B cell (primary cell): ENCODE measurements around the gene MAB21L3. TPM values are rescaled to one million over a fixed set of nuclear protein-coding genes. Genes with fewer than 3 reads are reported as not detected.

Source experiments
- ATAC-seq: fragments of 200-7000 bp; cut with Tn5 transposase; one replicate; pipeline ENCODE4 v1.10.0; 2021; ENCODE audit warnings: low read depth, mild to moderate bottlenecking, moderate number of reproducible peaks, moderate library complexity
- CTCF ChIA-PET: fragments of 350-600 bp; sonication (Branson Sonifier 250); formaldehyde crosslinking; loops from one replicate; lab custom pipeline; 2021; ENCODE audit warnings: antibody characterized with exemption, inconsistent platforms; lab: Charles Lee
- POLR2A ChIA-PET: fragments of 350-600 bp; sonication (Branson Sonifier 250); formaldehyde crosslinking; loops from one replicate; lab custom pipeline; 2021; ENCODE audit warnings: antibody characterized with exemption; lab: Charles Lee
- DNase-seq: peaks from one replicate; pipeline ENCODE4 v3.0.0; 2013
- H2AFZ ChIP-seq: 2 replicates; pipeline ENCODE4 v1.6.1; 2012; ENCODE audit warnings: mild to moderate bottlenecking, low read depth, low read length; ENCODE audit not compliant: insufficient read depth, poor library complexity, severe bottlenecking
- H3K27ac ChIP-seq, 2 donors: 1 replicate in 1 of 2; 2 replicates in 1 of 2; pipeline ENCODE4 v1.5.1; 2012 to 2013; ENCODE audit warnings: low read length in 2 of 2, mild to moderate bottlenecking in 2 of 2, moderate library complexity in 1 of 2
- H3K27me3 ChIP-seq, 4 experiments: fragments of 200-600 bp in 1 of 4; sonication (generic) in 1 of 4; replicated peaks in 1 of 4; 1 replicate in 2 of 4; 2 replicates in 2 of 4; pipeline versions ENCODE4 v1.6.1 to v1.7.0; 2013 to 2016; ENCODE audit warnings: low read length in 3 of 4, mild to moderate bottlenecking in 2 of 4, mixed read lengths in 1 of 4, moderate library complexity in 1 of 4; ENCODE audit not compliant: insufficient read depth in 4 of 4, control insufficient read depth in 3 of 4; ENCODE audit errors: control extremely low read depth in 1 of 4
- H3K36me3 ChIP-seq, 2 experiments: replicated peaks in 1 of 2; 1 replicate in 1 of 2; 2 replicates in 1 of 2; pipeline versions ENCODE4 v1.6.1 to v1.7.1; 2013; ENCODE audit warnings: low read length in 1 of 2; ENCODE audit not compliant: insufficient read depth in 2 of 2, control insufficient read depth in 1 of 2; ENCODE audit errors: control extremely low read depth in 1 of 2, extremely low read depth in 1 of 2
- H3K4me1 ChIP-seq, 2 donors: fragments of 200-600 bp in 1 of 2; sonication (generic) in 1 of 2; 1 replicate in 1 of 2; 2 replicates in 1 of 2; pipeline versions ENCODE4 v1.5.1 to v1.6.1; 2013 to 2017; ENCODE audit warnings: low read length in 2 of 2; ENCODE audit not compliant: control insufficient read depth in 2 of 2, insufficient read depth in 2 of 2
- H3K4me2 ChIP-seq: replicated peaks from 2 replicates; pipeline ENCODE3; 2012; ENCODE audit warnings: mild to moderate bottlenecking, low read depth, low read length; ENCODE audit not compliant: poor library complexity, severe bottlenecking
- H3K4me3 ChIP-seq, 5 experiments: fragments of 200-600 bp in 1 of 5; sonication (generic) in 1 of 5; 1 replicate in 3 of 5; 2 replicates in 2 of 5; pipeline versions ENCODE4 v1.5.1 to v1.7.0; 2011 to 2016; ENCODE audit warnings: low read length in 4 of 5, mild to moderate bottlenecking in 4 of 5, low read depth in 2 of 5, control low read depth in 1 of 5, moderate library complexity in 1 of 5; ENCODE audit not compliant: insufficient read depth in 1 of 5; ENCODE audit errors: control extremely low read depth in 1 of 5, extremely low read depth in 1 of 5
- H3K79me2 ChIP-seq: fragments of 200-600 bp; sonication (generic); one replicate; pipeline ENCODE4 v1.6.0; 2016; ENCODE audit warnings: low read length; ENCODE audit not compliant: control insufficient read depth, insufficient read depth
- H3K9ac ChIP-seq: fragments of 200-600 bp; sonication (generic); 2 replicates; pipeline ENCODE4 v1.6.1; 2017; ENCODE audit warnings: mild to moderate bottlenecking, low read length, moderate library complexity
- H3K9me3 ChIP-seq, 3 donors: one replicate each; pipeline versions ENCODE4 v1.6.1 to v1.7.1; 2013; ENCODE audit warnings: low read length in 2 of 3; ENCODE audit not compliant: control insufficient read depth in 2 of 3, insufficient read depth in 1 of 3; ENCODE audit errors: control extremely low read depth in 1 of 3
- H4K20me1 ChIP-seq: 2 replicates; pipeline ENCODE4 v1.6.0; 2012; ENCODE audit warnings: mild to moderate bottlenecking, low read length; ENCODE audit not compliant: insufficient read depth, control insufficient read depth, poor library complexity, severe bottlenecking
- H3K27ac Mint-ChIP-seq: one replicate; pipeline ENCODE4 v1.8.0; 2021; ENCODE audit warnings: mixed read lengths
- H3K27me3 Mint-ChIP-seq: one replicate; pipeline ENCODE4 v1.8.0; 2021; ENCODE audit warnings: mixed read lengths
- H3K4me1 Mint-ChIP-seq: one replicate; pipeline ENCODE4 v1.8.0; 2021; ENCODE audit warnings: mixed read lengths
- H3K4me3 Mint-ChIP-seq: one replicate; pipeline ENCODE4 v1.8.0; 2021; ENCODE audit warnings: mixed read lengths
- H3K9me3 Mint-ChIP-seq: one replicate; pipeline ENCODE4 v1.8.0; 2022; ENCODE audit warnings: mixed read lengths; ENCODE audit not compliant: insufficient read depth
- EZH2 ChIP-seq: IDR thresholded peaks from 2 replicates; pipeline ENCODE4 v1.6.1; 2012; ENCODE audit warnings: borderline replicate concordance, low read depth, mild to moderate bottlenecking, moderate library complexity, low read length; ENCODE audit not compliant: insufficient read depth, poor library complexity, severe bottlenecking
- WGBS: methylation state at CpG from one replicate; pipeline ENCODE4 v1.1.5; 2013; ENCODE audit warnings: missing lambda C conversion rate; ENCODE audit not compliant: insufficient coverage; 5-methylcytosine and 5-hydroxymethylcytosine counted together
- intact Hi-C: fragments of 100-400 bp; cut with micrococcal nuclease; formaldehyde crosslinking; loops from one replicate; pipeline ENCODE4 v1.10.0; 2022
- polyA plus RNA-seq: library from polyadenylated mRNA; depleted of rRNA; stranded (reverse); fragments of >200 nt; gene quantifications from 2 replicates; pipeline ENCODE4 v1.2.3, GENCODE V29; 2012
- total RNA-seq, 2 donors: library from RNA; stranded (reverse); fragments of 120-200 nt in 1 of 2; gene quantifications; 1 replicate in 1 of 2; 2 replicates in 1 of 2; pipeline versions ENCODE4 v1.2.3 to v1.2.4, GENCODE V29; 2013 to 2022
- TF ChIP-seq, protein P1 (sequence below): fragments of 200-600 bp; IDR thresholded peaks from one replicate; pipeline ENCODE4 v1.8.0; 2022; ENCODE audit warnings: antibody characterized with exemption, mild to moderate bottlenecking

Gene MAB21L3
- total and polyA plus RNA-seq, 2 donors (not counting 1 experiment from before 2014, with no cell fraction given), result not detected

DNA sequence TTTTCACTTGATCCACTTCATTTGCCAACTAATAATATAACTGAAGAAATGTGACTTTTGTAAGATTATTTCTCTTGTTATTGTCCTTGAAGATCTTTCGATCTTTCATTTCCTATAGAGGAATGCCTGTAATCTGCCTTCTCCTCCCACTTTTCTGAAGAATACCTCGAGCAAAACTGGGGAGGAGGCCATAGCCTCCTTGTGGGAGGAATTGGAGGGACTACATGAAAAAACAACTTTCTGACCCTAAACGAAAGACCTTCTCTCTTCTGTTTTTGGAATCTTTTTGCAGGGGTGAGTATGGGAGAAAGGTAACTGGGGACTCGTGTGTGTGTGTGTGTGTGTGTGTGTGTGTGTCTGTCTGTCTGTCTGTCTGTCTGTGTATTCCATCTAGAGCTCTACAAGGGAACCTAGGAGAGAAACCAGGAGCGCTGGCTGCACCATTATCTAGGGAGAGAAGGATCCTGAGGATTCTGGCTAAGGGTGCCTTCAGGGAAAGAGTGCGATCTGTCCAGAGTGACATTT is 32.4 kb upstream of the MAB21L3 start:
- ChIA-PET POLR2A (no interaction called here), CTCF (no interaction called here)
- H3K79me2 ChIP-seq, result no peaks in the 10 kb centered on the region
- H3K9ac ChIP-seq, result no peak overlapping the region
- intact Hi-C loops, result no loop called here
- no peaks in the 10 kb centered on the region for H3K9me3 Mint-ChIP-seq
- H2AFZ ChIP-seq, result no peak overlapping the region
- no peaks in the 10 kb centered on the region for H3K4me1 ChIP-seq
- ATAC-seq (no peak), DNase-seq (no peak)
- H3K27ac Mint-ChIP-seq, result no peak overlapping the region
- H3K4me3 ChIP-seq, result no peak overlapping the region
- H3K36me3 ChIP-seq, result no peaks in the 10 kb centered on the region
- peaks cover 3% of the 10 kb centered on the region for H3K27me3 Mint-ChIP-seq
- H3K4me3 Mint-ChIP-seq, result no peak overlapping the region
- H3K27ac ChIP-seq, result no peak overlapping the region
- TF ChIP-seq, protein P1, sequence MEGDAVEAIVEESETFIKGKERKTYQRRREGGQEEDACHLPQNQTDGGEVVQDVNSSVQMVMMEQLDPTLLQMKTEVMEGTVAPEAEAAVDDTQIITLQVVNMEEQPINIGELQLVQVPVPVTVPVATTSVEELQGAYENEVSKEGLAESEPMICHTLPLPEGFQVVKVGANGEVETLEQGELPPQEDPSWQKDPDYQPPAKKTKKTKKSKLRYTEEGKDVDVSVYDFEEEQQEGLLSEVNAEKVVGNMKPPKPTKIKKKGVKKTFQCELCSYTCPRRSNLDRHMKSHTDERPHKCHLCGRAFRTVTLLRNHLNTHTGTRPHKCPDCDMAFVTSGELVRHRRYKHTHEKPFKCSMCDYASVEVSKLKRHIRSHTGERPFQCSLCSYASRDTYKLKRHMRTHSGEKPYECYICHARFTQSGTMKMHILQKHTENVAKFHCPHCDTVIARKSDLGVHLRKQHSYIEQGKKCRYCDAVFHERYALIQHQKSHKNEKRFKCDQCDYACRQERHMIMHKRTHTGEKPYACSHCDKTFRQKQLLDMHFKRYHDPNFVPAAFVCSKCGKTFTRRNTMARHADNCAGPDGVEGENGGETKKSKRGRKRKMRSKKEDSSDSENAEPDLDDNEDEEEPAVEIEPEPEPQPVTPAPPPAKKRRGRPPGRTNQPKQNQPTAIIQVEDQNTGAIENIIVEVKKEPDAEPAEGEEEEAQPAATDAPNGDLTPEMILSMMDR, result no peak
- no peak for TF ChIP-seq EZH2
- H4K20me1 ChIP-seq, result no peaks in the 10 kb centered on the region
- no peaks in the 10 kb centered on the region for H3K9me3 ChIP-seq
- WGBS, result 86% methylated on average over 1 of the region's 6 CpGs
- H3K27me3 ChIP-seq, result no peaks in the 10 kb centered on the region
- H3K4me2 ChIP-seq, result no peak overlapping the region
- no peaks in the 10 kb centered on the region for H3K4me1 Mint-ChIP-seq

DNA sequence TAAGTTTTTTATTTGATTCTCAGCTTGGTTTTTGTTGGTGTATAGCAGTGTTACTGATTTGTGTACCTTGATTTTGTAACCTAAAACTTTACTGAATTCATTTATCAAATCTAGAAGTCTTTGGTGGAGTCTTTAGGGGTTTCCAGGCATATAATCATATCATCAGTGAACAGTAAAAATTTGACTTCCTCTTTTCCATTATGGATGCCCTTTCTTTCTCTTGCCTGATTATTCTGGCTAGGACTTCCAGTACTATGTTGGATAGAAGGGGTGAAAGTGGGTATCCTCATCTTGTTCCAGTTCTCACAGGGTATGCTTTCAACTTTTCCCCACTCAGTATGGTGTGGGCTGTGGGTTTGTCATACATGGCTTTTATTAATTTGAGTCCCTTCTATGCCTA is 23.6 kb upstream of the MAB21L3 start:
- Histone ChIP-seq H3K4me2 (no peak overlapping the region), H2AFZ (no peak overlapping the region), H3K9ac (no peak overlapping the region), H3K36me3 (no peaks in the 10 kb centered on the region), H3K9me3 (peaks cover 1 to 18% (median 10%) of the 10 kb centered on the region in 3 donors), H4K20me1 (no peaks in the 10 kb centered on the region), H3K79me2 (no peaks in the 10 kb centered on the region), H3K4me3 (no peak overlapping the region), H3K27me3 (no peaks in the 10 kb centered on the region), H3K27ac (no peak overlapping the region), H3K4me1 (no peaks in the 10 kb centered on the region)
- no peak overlapping the region for H3K4me3 Mint-ChIP-seq
- ChIA-PET POLR2A (no interaction called here), CTCF (no interaction called here)
- no peaks in the 10 kb centered on the region for H3K4me1 Mint-ChIP-seq
- peaks cover 13% of the 10 kb centered on the region for H3K9me3 Mint-ChIP-seq
- ATAC-seq, result no peak
- DNase-seq, result no peak
- no peak overlapping the region for H3K27ac Mint-ChIP-seq
- TF ChIP-seq, protein P1, result no peak
- no peak for TF ChIP-seq EZH2
- H3K27me3 Mint-ChIP-seq, result peaks cover 19% of the 10 kb centered on the region
- intact Hi-C loops, result no loop called here
